GM12891 (cell line): ENCODE measurements around the gene MTSS2.

Source experiments
- POLR2A ChIP-seq: IDR thresholded peaks from 2 replicates; pipeline ENCODE4 v1.6.1; 2011; ENCODE audit warnings: low read depth, low read length, control low read depth
- SPI1 ChIP-seq: IDR thresholded peaks from 2 replicates; pipeline ENCODE4 v1.6.1; 2011; ENCODE audit warnings: low read depth, low read length, control low read depth
- TAF1 ChIP-seq: IDR thresholded peaks from 2 replicates; pipeline ENCODE4 v1.6.1; 2011; ENCODE audit warnings: low read depth, low read length, control low read depth

- TF ChIP-seq POLR2A (no peak), TAF1 (no peak), SPI1 (no peak)
Measured at GRCh38 chr16:70660672-70661350, 25.0 kb downstream of the MTSS2 start.
